ENCODE measurements around the gene LMX1B.

LMX1B gene

DNA sequence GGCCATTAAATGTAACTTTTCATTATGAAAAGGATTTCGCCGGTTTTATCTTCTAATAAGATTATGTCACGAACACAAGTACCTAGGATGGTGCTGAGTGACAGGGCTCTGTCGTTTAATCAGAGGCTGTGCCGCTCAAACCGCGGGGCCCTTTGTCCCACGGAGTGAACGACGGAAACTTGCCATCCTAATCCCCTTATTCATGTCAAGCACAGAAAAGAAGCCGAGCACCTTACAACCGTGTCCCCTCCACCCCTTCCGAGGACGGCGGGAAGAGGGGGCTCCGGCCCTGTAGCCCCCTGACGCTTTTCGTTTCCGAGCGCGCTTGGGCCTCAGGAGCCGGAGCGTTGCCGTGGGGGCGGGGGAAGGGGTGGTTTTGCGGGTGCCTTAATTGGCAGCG lies 11.2 kb downstream of the LMX1B start:
- Histone ChIP-seq H3K27me3 (ENCODE audit: control insufficient read depth, insufficient read depth, low read length) (peaks cover 96% of the 10 kb centered on the region), H3K9me3 (ENCODE audit: control insufficient read depth, insufficient read depth, low read length) (no peaks in the 10 kb centered on the region), H3K4me1 (ENCODE audit: control insufficient read depth, insufficient read depth, low read length) (peaks cover 9% of the 10 kb centered on the region), H3K36me3 (ENCODE audit: control insufficient read depth, insufficient read depth, low read length) (no peaks in the 10 kb centered on the region), H3K27ac (ENCODE audit: low read length) (no peak overlapping the region), H3K4me3 (ENCODE audit: low read length) (no peak overlapping the region)
- WGBS (ENCODE audit: insufficient coverage, insufficient read length): no CpG with 5 or more reads among the region's 27 CpGs
- no peak for DNase-seq (ENCODE audit: low read depth, low spot score)

- Histone ChIP-seq H3K27me3 (ENCODE audit: control insufficient read depth, insufficient read depth, low read length) (peaks cover 95% of the 10 kb centered on the region), H3K9me3 (ENCODE audit: control insufficient read depth, insufficient read depth, low read length) (no peaks in the 10 kb centered on the region), H3K4me3 (ENCODE audit: low read length) (peak overlapping the region; percentile 2; the same call in 1 of the 2 replicates), H3K4me1 (ENCODE audit: control insufficient read depth, insufficient read depth, low read length) (peaks cover 9% of the 10 kb centered on the region), H3K27ac (ENCODE audit: low read length) (no peak overlapping the region), H3K36me3 (ENCODE audit: control insufficient read depth, insufficient read depth, low read length) (no peaks in the 10 kb centered on the region)
- no peak for DNase-seq (ENCODE audit: low read depth, low spot score)
- WGBS (ENCODE audit: insufficient coverage, insufficient read length): no CpG with 5 or more reads among the region's 64 CpGs
These were observed 11.8 kb downstream of the LMX1B start for GRCh38 chr9:126625329-126626126.

GRCh38 chr9:126626127-126626925 lies 12.6 kb downstream of the LMX1B start:
- H3K4me3 ChIP-seq (ENCODE audit: low read length): peak overlapping the region; percentile 21; the same call in 1 of the 2 replicates
- peaks cover 9% of the 10 kb centered on the region for H3K4me1 ChIP-seq (ENCODE audit: control insufficient read depth, insufficient read depth, low read length)
- no CpG with 5 or more reads among the region's 56 CpGs for WGBS (ENCODE audit: insufficient coverage, insufficient read length)
- no peaks in the 10 kb centered on the region for H3K9me3 ChIP-seq (ENCODE audit: control insufficient read depth, insufficient read depth, low read length)
- no peak overlapping the region for H3K27ac ChIP-seq (ENCODE audit: low read length)
- H3K27me3 ChIP-seq (ENCODE audit: control insufficient read depth, insufficient read depth, low read length): peaks cover 89% of the 10 kb centered on the region
- no peaks in the 10 kb centered on the region for H3K36me3 ChIP-seq (ENCODE audit: control insufficient read depth, insufficient read depth, low read length)
- no peak for DNase-seq (ENCODE audit: low read depth, low spot score)

GRCh38 chr9:126626926-126627233 lies 13.2 kb downstream of the LMX1B start:
- no peaks in the 10 kb centered on the region for H3K9me3 ChIP-seq (ENCODE audit: control insufficient read depth, insufficient read depth, low read length)
- peaks cover 86% of the 10 kb centered on the region for H3K27me3 ChIP-seq (ENCODE audit: control insufficient read depth, insufficient read depth, low read length)
- no CpG with 5 or more reads among the region's 14 CpGs for WGBS (ENCODE audit: insufficient coverage, insufficient read length)
- no peak overlapping the region; the same call in 1 of the 2 replicates for H3K4me3 ChIP-seq (ENCODE audit: low read length)
- H3K27ac ChIP-seq (ENCODE audit: low read length): no peak overlapping the region
- DNase-seq (ENCODE audit: low read depth, low spot score): no peak
- no peaks in the 10 kb centered on the region for H3K36me3 ChIP-seq (ENCODE audit: control insufficient read depth, insufficient read depth, low read length)
- peaks cover 8% of the 10 kb centered on the region for H3K4me1 ChIP-seq (ENCODE audit: control insufficient read depth, insufficient read depth, low read length)

DNA sequence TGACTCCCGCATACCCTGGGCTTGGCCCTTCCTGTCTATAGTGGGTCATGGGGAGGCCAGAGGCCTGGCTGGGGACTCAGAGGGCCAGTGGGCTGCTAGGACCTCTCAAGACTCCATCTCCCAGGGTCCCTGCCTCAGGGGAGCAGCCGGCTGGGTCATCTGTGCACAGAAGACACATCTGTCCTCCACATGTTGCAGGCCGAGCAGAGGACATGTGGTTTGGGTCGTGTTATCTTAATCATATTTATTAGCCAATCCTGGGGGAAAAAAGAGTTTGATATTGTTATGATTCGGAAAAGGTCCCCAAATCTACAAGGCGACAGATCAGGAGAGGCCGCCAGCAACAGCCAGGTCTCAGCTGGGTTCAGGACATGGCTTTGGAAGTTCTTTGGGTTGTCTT lies 14.4 kb downstream of the LMX1B start:
- Histone ChIP-seq H3K4me1 (ENCODE audit: control insufficient read depth, insufficient read depth, low read length) (peaks cover 8% of the 10 kb centered on the region), H3K27me3 (ENCODE audit: control insufficient read depth, insufficient read depth, low read length) (peaks cover 80% of the 10 kb centered on the region), H3K27ac (ENCODE audit: low read length) (no peak overlapping the region), H3K4me3 (ENCODE audit: low read length) (no peak overlapping the region), H3K9me3 (ENCODE audit: control insufficient read depth, insufficient read depth, low read length) (no peaks in the 10 kb centered on the region), H3K36me3 (ENCODE audit: control insufficient read depth, insufficient read depth, low read length) (no peaks in the 10 kb centered on the region)
- DNase-seq (ENCODE audit: low read depth, low spot score): no peak
- WGBS (ENCODE audit: insufficient coverage, insufficient read length): no CpG with 5 or more reads among the region's 7 CpGs

DNA sequence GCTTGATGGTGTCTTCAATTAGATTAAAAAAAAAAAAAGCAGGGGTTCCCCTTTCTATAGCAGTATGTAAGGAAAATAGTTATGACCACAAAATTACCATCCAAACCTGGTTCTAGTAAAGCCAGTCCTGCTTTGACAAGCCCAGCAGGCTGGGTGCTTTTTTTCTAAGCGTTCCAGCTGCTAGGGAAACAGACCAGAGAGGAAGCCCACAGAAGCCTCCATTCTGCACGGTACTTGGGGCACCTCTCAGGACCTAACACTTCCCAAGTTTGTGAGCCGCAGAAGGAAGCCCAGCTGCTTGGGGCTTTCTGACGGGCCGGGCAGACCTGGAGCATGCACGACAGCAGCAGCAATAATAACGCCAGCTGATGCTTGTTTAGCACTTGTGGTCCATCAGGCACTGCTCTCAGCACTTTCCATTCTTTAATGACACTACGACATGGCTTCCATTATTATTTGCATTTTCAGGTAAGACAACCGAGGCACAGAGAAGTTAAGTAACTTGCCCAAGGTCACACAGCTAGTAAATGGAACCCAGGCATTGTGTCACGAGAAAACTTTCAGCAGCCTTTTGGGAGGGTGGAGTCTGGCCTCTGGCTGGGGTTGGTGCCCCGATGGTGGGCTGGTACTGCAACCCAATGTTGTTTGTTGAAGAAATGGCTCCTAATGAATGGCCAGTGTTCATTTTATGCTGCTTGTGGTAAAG lies 15.4 kb downstream of the LMX1B start:
- peaks cover 71% of the 10 kb centered on the region for H3K27me3 ChIP-seq (ENCODE audit: control insufficient read depth, insufficient read depth, low read length)
- WGBS (ENCODE audit: insufficient coverage, insufficient read length): no CpG with 5 or more reads among the region's 11 CpGs
- peaks cover 6% of the 10 kb centered on the region for H3K4me1 ChIP-seq (ENCODE audit: control insufficient read depth, insufficient read depth, low read length)

GRCh38 chr9:126630458-126631237 lies 16.9 kb downstream of the LMX1B start:
- Histone ChIP-seq H3K27me3 (ENCODE audit: control insufficient read depth, insufficient read depth, low read length) (peaks cover 56% of the 10 kb centered on the region), H3K27ac (ENCODE audit: low read length) (no peak overlapping the region), H3K9me3 (ENCODE audit: control insufficient read depth, insufficient read depth, low read length) (no peaks in the 10 kb centered on the region), H3K36me3 (ENCODE audit: control insufficient read depth, insufficient read depth, low read length) (no peaks in the 10 kb centered on the region), H3K4me3 (ENCODE audit: low read length) (no peak overlapping the region), H3K4me1 (ENCODE audit: control insufficient read depth, insufficient read depth, low read length) (peaks cover 6% of the 10 kb centered on the region)
- WGBS (ENCODE audit: insufficient coverage, insufficient read length): no CpG with 5 or more reads among the region's 20 CpGs
- no peak for DNase-seq (ENCODE audit: low read depth, low spot score)

More for the DNA sequence above, 15.4 kb downstream of the LMX1B start:
- H3K4me3 ChIP-seq (ENCODE audit: low read length): no peak overlapping the region
- DNase-seq (ENCODE audit: low read depth, low spot score): no peak
- no peak overlapping the region for H3K27ac ChIP-seq (ENCODE audit: low read length)
- no peaks in the 10 kb centered on the region for H3K9me3 ChIP-seq (ENCODE audit: control insufficient read depth, insufficient read depth, low read length)
- H3K36me3 ChIP-seq (ENCODE audit: control insufficient read depth, insufficient read depth, low read length): no peaks in the 10 kb centered on the region

DNA sequence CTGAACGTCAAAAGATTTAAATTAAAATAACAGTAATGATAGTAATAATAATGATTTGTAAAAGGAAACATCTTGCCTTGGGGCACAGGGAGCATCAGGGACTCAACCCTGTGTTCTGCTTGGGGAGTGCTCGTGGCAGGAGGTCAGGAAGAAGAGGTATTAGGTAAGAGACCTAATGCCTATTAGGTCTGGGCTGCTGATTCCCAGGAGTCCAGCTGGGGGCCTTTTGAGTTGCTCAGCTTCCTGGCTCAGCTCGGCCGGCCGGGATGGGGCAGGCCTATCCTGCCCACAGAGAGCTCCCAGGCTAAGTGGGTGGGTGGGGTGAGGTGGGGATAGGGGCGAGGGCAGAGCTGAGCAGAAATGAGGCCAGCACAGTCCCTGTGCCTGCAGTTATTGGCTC lies 17.5 kb downstream of the LMX1B start:
- no peaks in the 10 kb centered on the region for H3K9me3 ChIP-seq (ENCODE audit: control insufficient read depth, insufficient read depth, low read length)
- no peak overlapping the region for H3K4me3 ChIP-seq (ENCODE audit: low read length)
- no CpG with 5 or more reads among the region's 6 CpGs for WGBS (ENCODE audit: insufficient coverage, insufficient read length)
- peaks cover under 1% of the 10 kb centered on the region; the same call in 1 of the 2 replicates for H3K4me1 ChIP-seq (ENCODE audit: control insufficient read depth, insufficient read depth, low read length)
- H3K27me3 ChIP-seq (ENCODE audit: control insufficient read depth, insufficient read depth, low read length): peaks cover 50% of the 10 kb centered on the region
- no peak for DNase-seq (ENCODE audit: low read depth, low spot score)
- H3K36me3 ChIP-seq (ENCODE audit: control insufficient read depth, insufficient read depth, low read length): no peaks in the 10 kb centered on the region
- H3K27ac ChIP-seq (ENCODE audit: low read length): no peak overlapping the region

GRCh38 chr9:126633881-126634558 lies 20.3 kb downstream of the LMX1B start:
- Histone ChIP-seq H3K4me1 (ENCODE audit: control insufficient read depth, insufficient read depth, low read length) (peaks cover 4% of the 10 kb centered on the region), H3K27ac (ENCODE audit: low read length) (no peak overlapping the region), H3K4me3 (ENCODE audit: low read length) (no peak overlapping the region), H3K9me3 (ENCODE audit: control insufficient read depth, insufficient read depth, low read length) (no peaks in the 10 kb centered on the region), H3K27me3 (ENCODE audit: control insufficient read depth, insufficient read depth, low read length) (peaks cover 42% of the 10 kb centered on the region), H3K36me3 (ENCODE audit: control insufficient read depth, insufficient read depth, low read length) (no peaks in the 10 kb centered on the region)
- no peak for DNase-seq (ENCODE audit: low read depth, low spot score)
- no CpG with 5 or more reads among the region's 17 CpGs for WGBS (ENCODE audit: insufficient coverage, insufficient read length)

All from iPS DF 6.9 (cell line).